Loucy (cell line): ENCODE data around the gene HELT.

Source experiments
- H2AFZ ChIP-seq: fragments of 200-600 bp; sonication (generic); 2 replicates; pipeline ENCODE4 v1.6.0; 2016; ENCODE audit warnings: antibody characterized with exemption, mild to moderate bottlenecking, low read length, moderate library complexity
- H3F3A ChIP-seq: fragments of 200-600 bp; 2 replicates; pipeline ENCODE4 v1.6.0; 2016; ENCODE audit warnings: antibody characterized with exemption, low read depth, mild to moderate bottlenecking
- H3K27me3 ChIP-seq: fragments of 200-600 bp; sonication (generic); 2 replicates; pipeline ENCODE4 v1.6.1; 2014; ENCODE audit warnings: low read length, mild to moderate bottlenecking; ENCODE audit not compliant: insufficient read depth, poor library complexity, severe bottlenecking
- H3K36me3 ChIP-seq: fragments of 200-600 bp; sonication (generic); 2 replicates; pipeline ENCODE4 v1.6.1; 2016; ENCODE audit warnings: low read length; ENCODE audit not compliant: insufficient read depth
- H3K4me1 ChIP-seq: fragments of 200-600 bp; sonication (generic); 2 replicates; pipeline ENCODE4 v1.5.1; 2014; ENCODE audit warnings: low read length, mild to moderate bottlenecking; ENCODE audit not compliant: insufficient read depth, poor library complexity, severe bottlenecking
- H3K4me2 ChIP-seq: fragments of 200-600 bp; sonication (generic); 2 replicates; pipeline ENCODE4 v1.6.0; 2014; ENCODE audit warnings: antibody characterized with exemption, low read length, low read depth, mild to moderate bottlenecking; ENCODE audit not compliant: poor library complexity, severe bottlenecking
- H3K4me3 ChIP-seq: fragments of 200-600 bp; sonication (generic); 2 replicates; pipeline ENCODE4 v1.5.1; 2014; ENCODE audit warnings: low read length, mild to moderate bottlenecking, mixed read lengths; ENCODE audit not compliant: poor library complexity, severe bottlenecking
- H3K79me2 ChIP-seq: fragments of 200-600 bp; sonication (generic); 2 replicates; pipeline ENCODE4 v1.6.1; 2014; ENCODE audit warnings: low read length; ENCODE audit not compliant: insufficient read depth
- H3K9ac ChIP-seq: fragments of 200-600 bp; sonication (generic); 2 replicates; pipeline ENCODE4 v1.6.0; 2014; ENCODE audit warnings: mild to moderate bottlenecking, low read depth, low read length, moderate library complexity; ENCODE audit not compliant: poor library complexity, severe bottlenecking
- H3K9me2 ChIP-seq: fragments of 200-600 bp; sonication (generic); replicated peaks from 2 replicates; pipeline ENCODE4 v1.6.1; 2016; ENCODE audit warnings: low read depth, low read length, mixed read lengths
- H3K9me3 ChIP-seq: fragments of 200-600 bp; sonication (generic); 2 replicates; pipeline ENCODE4 v1.6.1; 2014; ENCODE audit warnings: mild to moderate bottlenecking, antibody characterized with exemption, low read length, low read depth; ENCODE audit not compliant: insufficient read depth
- H4K20me1 ChIP-seq: fragments of 200-600 bp; sonication (generic); 2 replicates; pipeline ENCODE4 v1.6.0; 2014; ENCODE audit warnings: antibody characterized with exemption, low read length, mild to moderate bottlenecking; ENCODE audit not compliant: insufficient read depth, poor library complexity, severe bottlenecking
- EZH2phosphoT487 ChIP-seq: fragments of 200-600 bp; IDR thresholded peaks from 2 replicates; pipeline ENCODE4 v1.6.1; 2018; ENCODE audit warnings: antibody characterized with exemption, mild to moderate bottlenecking, moderate library complexity, borderline replicate concordance
- TF ChIP-seq, protein P1 (sequence below): fragments of 200-600 bp; sonication (generic); conservative IDR thresholded peaks from 2 replicates; pipeline ENCODE4 v1.5.1; 2014; ENCODE audit warnings: mild to moderate bottlenecking, antibody characterized with exemption, low read length

The HELT gene

GRCh38 chr4:185061610-185062009, 43.3 kb downstream of the HELT start:
- Histone ChIP-seq H3K9ac (no peak overlapping the region), H3K4me2 (no peak overlapping the region), H3K4me3 (no peak overlapping the region), H3K27me3 (no peaks in the 10 kb centered on the region), H3K9me2 (no peaks in the 10 kb centered on the region), H2AFZ (no peak overlapping the region), H3K36me3 (no peaks in the 10 kb centered on the region), H3F3A (no peaks in the 10 kb centered on the region), H3K4me1 (no peaks in the 10 kb centered on the region), H3K79me2 (no peaks in the 10 kb centered on the region), H4K20me1 (no peaks in the 10 kb centered on the region), H3K9me3 (no peaks in the 10 kb centered on the region)
- no peak for TF ChIP-seq EZH2phosphoT487
- TF ChIP-seq, protein P1, sequence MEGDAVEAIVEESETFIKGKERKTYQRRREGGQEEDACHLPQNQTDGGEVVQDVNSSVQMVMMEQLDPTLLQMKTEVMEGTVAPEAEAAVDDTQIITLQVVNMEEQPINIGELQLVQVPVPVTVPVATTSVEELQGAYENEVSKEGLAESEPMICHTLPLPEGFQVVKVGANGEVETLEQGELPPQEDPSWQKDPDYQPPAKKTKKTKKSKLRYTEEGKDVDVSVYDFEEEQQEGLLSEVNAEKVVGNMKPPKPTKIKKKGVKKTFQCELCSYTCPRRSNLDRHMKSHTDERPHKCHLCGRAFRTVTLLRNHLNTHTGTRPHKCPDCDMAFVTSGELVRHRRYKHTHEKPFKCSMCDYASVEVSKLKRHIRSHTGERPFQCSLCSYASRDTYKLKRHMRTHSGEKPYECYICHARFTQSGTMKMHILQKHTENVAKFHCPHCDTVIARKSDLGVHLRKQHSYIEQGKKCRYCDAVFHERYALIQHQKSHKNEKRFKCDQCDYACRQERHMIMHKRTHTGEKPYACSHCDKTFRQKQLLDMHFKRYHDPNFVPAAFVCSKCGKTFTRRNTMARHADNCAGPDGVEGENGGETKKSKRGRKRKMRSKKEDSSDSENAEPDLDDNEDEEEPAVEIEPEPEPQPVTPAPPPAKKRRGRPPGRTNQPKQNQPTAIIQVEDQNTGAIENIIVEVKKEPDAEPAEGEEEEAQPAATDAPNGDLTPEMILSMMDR, result no peak

GRCh38 chr4:185062606-185063005, 44.3 kb downstream of the HELT start:
- Histone ChIP-seq H3K4me1 (no peaks in the 10 kb centered on the region), H3K9me2 (no peaks in the 10 kb centered on the region), H2AFZ (no peak overlapping the region), H3K27me3 (no peaks in the 10 kb centered on the region), H3K4me2 (no peak overlapping the region), H4K20me1 (no peaks in the 10 kb centered on the region), H3F3A (no peaks in the 10 kb centered on the region), H3K9me3 (no peaks in the 10 kb centered on the region), H3K79me2 (no peaks in the 10 kb centered on the region), H3K9ac (no peak overlapping the region), H3K4me3 (no peak overlapping the region), H3K36me3 (no peaks in the 10 kb centered on the region)
- no peak for TF ChIP-seq EZH2phosphoT487
- TF ChIP-seq, protein P1, result no peak

DNA sequence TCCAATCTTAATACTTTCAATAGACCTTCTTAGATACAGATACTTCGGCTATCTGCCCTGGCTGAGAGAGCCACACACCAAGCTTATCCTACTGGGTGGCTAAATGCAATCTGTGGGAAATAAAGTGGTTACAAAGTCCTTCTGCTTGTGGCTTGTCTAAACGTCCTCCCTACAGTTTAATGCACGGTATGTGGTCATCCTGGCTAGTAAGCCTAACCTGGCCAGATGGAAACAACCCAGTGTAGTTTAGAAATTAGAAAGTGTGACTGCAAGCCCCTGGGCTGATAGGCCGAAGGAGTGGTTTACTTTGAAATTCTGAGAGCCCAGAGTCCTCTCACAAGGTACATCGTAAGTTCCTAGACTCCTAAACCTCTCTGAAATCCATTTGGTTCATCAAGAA, 47.9 kb downstream of the HELT start:
- Histone ChIP-seq H4K20me1 (no peaks in the 10 kb centered on the region), H3K4me2 (no peak overlapping the region), H3K9me3 (no peaks in the 10 kb centered on the region), H2AFZ (no peak overlapping the region), H3K36me3 (no peaks in the 10 kb centered on the region), H3K4me1 (no peaks in the 10 kb centered on the region), H3K27me3 (no peaks in the 10 kb centered on the region), H3K9me2 (no peaks in the 10 kb centered on the region), H3K9ac (no peak overlapping the region), H3F3A (no peaks in the 10 kb centered on the region), H3K4me3 (no peak overlapping the region), H3K79me2 (no peaks in the 10 kb centered on the region)
- TF ChIP-seq, protein P1, result no peak
- no peak for TF ChIP-seq EZH2phosphoT487
